ENCODE results near the gene SREK1.
"Not testable (repeated sequence)": the region's sequence is repeated elsewhere in the genome, so short reads cannot be mapped to it uniquely, and the experiment has no call there.

SREK1 gene

GRCh38 chr5:66144074-66144833 is at the start of gene SREK1:
Gene SREK1, plus strand, starts transcription at chr5:66144300. Its CDS starts 77 bp downstream, at chr5:66144377.
- peak; percentile 88 for DNase-seq (ENCODE audit: low spot score)
- Mint-ChIP-seq H3K4me3 (peak within 1 kb of the TSS; percentile 96), H3K9me3 (no peaks in the 10 kb centered on the region), H3K4me1 (ENCODE audit: low read depth) (peaks cover 32% of the 10 kb centered on the region), H3K36me3 (ENCODE audit: low read depth) (peaks cover 13% of the 10 kb centered on the region), H3K27me3 (ENCODE audit: low read depth) (no peaks in the 10 kb centered on the region), H3K27ac (peak within 1 kb of the TSS; percentile 99)

GRCh38 chr5:66100851-66101250 is 43.2 kb upstream of the SREK1 start:
- H3K9me3 Mint-ChIP-seq, result peaks cover 42% of the 10 kb centered on the region
- no peak overlapping the region for H3K4me3 Mint-ChIP-seq
- no peaks in the 10 kb centered on the region for H3K36me3 Mint-ChIP-seq (ENCODE audit: low read depth)
- no peak for DNase-seq (ENCODE audit: low spot score)
- H3K27ac Mint-ChIP-seq, result no peak overlapping the region
- H3K27me3 Mint-ChIP-seq (ENCODE audit: low read depth), result no peaks in the 10 kb centered on the region
- H3K4me1 Mint-ChIP-seq (ENCODE audit: low read depth), result no peaks in the 10 kb centered on the region

- Mint-ChIP-seq H3K9me3 (peaks cover 20% of the 10 kb centered on the region), H3K4me1 (ENCODE audit: low read depth) (no peaks in the 10 kb centered on the region), H3K36me3 (ENCODE audit: low read depth) (no peaks in the 10 kb centered on the region), H3K4me3 (no peak overlapping the region), H3K27me3 (ENCODE audit: low read depth) (no peaks in the 10 kb centered on the region), H3K27ac (no peak overlapping the region)
- no peak for DNase-seq (ENCODE audit: low spot score)
These were observed 30.9 kb upstream of the SREK1 start for GRCh38 chr5:66113160-66113559.

- Mint-ChIP-seq H3K27me3 (ENCODE audit: low read depth) (no peaks in the 10 kb centered on the region), H3K9me3 (no peaks in the 10 kb centered on the region), H3K4me3 (no peak overlapping the region), H3K27ac (no peak overlapping the region), H3K36me3 (ENCODE audit: low read depth) (no peaks in the 10 kb centered on the region), H3K4me1 (ENCODE audit: low read depth) (no peaks in the 10 kb centered on the region)
- no peak for DNase-seq (ENCODE audit: low spot score)
These were observed 25.8 kb upstream of the SREK1 start for GRCh38 chr5:66118304-66118703.

- Mint-ChIP-seq H3K27me3 (ENCODE audit: low read depth) (no peaks in the 10 kb centered on the region), H3K36me3 (ENCODE audit: low read depth) (no peaks in the 10 kb centered on the region), H3K27ac (no peak overlapping the region), H3K4me1 (ENCODE audit: low read depth) (no peaks in the 10 kb centered on the region), H3K9me3 (no peaks in the 10 kb centered on the region), H3K4me3 (no peak overlapping the region)
- no peak for DNase-seq (ENCODE audit: low spot score)
These were observed 21.6 kb upstream of the SREK1 start for GRCh38 chr5:66122379-66123034.

- Mint-ChIP-seq H3K9me3 (peaks cover 4% of the 10 kb centered on the region), H3K27ac (no peak overlapping the region), H3K4me1 (ENCODE audit: low read depth) (no peaks in the 10 kb centered on the region), H3K27me3 (ENCODE audit: low read depth) (no peaks in the 10 kb centered on the region), H3K36me3 (ENCODE audit: low read depth) (no peaks in the 10 kb centered on the region), H3K4me3 (no peak overlapping the region)
- DNase-seq (ENCODE audit: low spot score), result no peak
These were observed 15.0 kb upstream of the SREK1 start for GRCh38 chr5:66129144-66129543.

- Mint-ChIP-seq H3K4me3 (no peak overlapping the region), H3K4me1 (ENCODE audit: low read depth) (no peaks in the 10 kb centered on the region), H3K9me3 (peaks cover 4% of the 10 kb centered on the region), H3K36me3 (ENCODE audit: low read depth) (no peaks in the 10 kb centered on the region), H3K27ac (no peak overlapping the region), H3K27me3 (ENCODE audit: low read depth) (no peaks in the 10 kb centered on the region)
- DNase-seq (ENCODE audit: low spot score), result no peak
These were observed 13.6 kb upstream of the SREK1 start for GRCh38 chr5:66130493-66130892.

- Mint-ChIP-seq H3K27me3 (ENCODE audit: low read depth) (peaks cover 2% of the 10 kb centered on the region), H3K27ac (no peak overlapping the region), H3K9me3 (peaks cover 4% of the 10 kb centered on the region), H3K36me3 (ENCODE audit: low read depth) (no peaks in the 10 kb centered on the region), H3K4me3 (no peak overlapping the region), H3K4me1 (ENCODE audit: low read depth) (no peaks in the 10 kb centered on the region)
- DNase-seq (ENCODE audit: low spot score), result no peak
These were observed 9.7 kb upstream of the SREK1 start for GRCh38 chr5:66134407-66134861.

GRCh38 chr5:66136053-66136452 is 8.0 kb upstream of the SREK1 start:
- H3K4me3 Mint-ChIP-seq, result no peak overlapping the region
- H3K9me3 Mint-ChIP-seq, result no peaks in the 10 kb centered on the region
- no peak overlapping the region for H3K27ac Mint-ChIP-seq

GRCh38 chr5:66136944-66137343 is 7.2 kb upstream of the SREK1 start:
- H3K4me3 Mint-ChIP-seq; DNase-seq (ENCODE audit: low spot score); H3K27ac Mint-ChIP-seq; H3K9me3 Mint-ChIP-seq; H3K36me3 Mint-ChIP-seq (ENCODE audit: low read depth); H3K27me3 Mint-ChIP-seq (ENCODE audit: low read depth); H3K4me1 Mint-ChIP-seq (ENCODE audit: low read depth): not testable (repeated sequence)

More at GRCh38 chr5:66136053-66136452, 8.0 kb upstream of the SREK1 start:
- no peak for DNase-seq (ENCODE audit: low spot score)
- no peaks in the 10 kb centered on the region for H3K36me3 Mint-ChIP-seq (ENCODE audit: low read depth)
- H3K4me1 Mint-ChIP-seq (ENCODE audit: low read depth), result peaks cover 4% of the 10 kb centered on the region
- H3K27me3 Mint-ChIP-seq (ENCODE audit: low read depth), result peaks cover 2% of the 10 kb centered on the region

- Mint-ChIP-seq H3K4me3 (no peak overlapping the region), H3K4me1 (ENCODE audit: low read depth) (peaks cover 11% of the 10 kb centered on the region), H3K27me3 (ENCODE audit: low read depth) (peaks cover 2% of the 10 kb centered on the region), H3K27ac (no peak overlapping the region), H3K36me3 (ENCODE audit: low read depth) (no peaks in the 10 kb centered on the region), H3K9me3 (no peaks in the 10 kb centered on the region)
- no peak for DNase-seq (ENCODE audit: low spot score)
These were observed 5.3 kb upstream of the SREK1 start for GRCh38 chr5:66138637-66139317.

GRCh38 chr5:66139318-66139712 is 4.8 kb upstream of the SREK1 start:
- peaks cover 12% of the 10 kb centered on the region for H3K4me1 Mint-ChIP-seq (ENCODE audit: low read depth)
- no peak for DNase-seq (ENCODE audit: low spot score)
- no peak overlapping the region for H3K27ac Mint-ChIP-seq
- H3K9me3 Mint-ChIP-seq, result no peaks in the 10 kb centered on the region
- H3K4me3 Mint-ChIP-seq, result no peak overlapping the region
- peaks cover 2% of the 10 kb centered on the region for H3K27me3 Mint-ChIP-seq (ENCODE audit: low read depth)
- H3K36me3 Mint-ChIP-seq (ENCODE audit: low read depth), result peaks cover under 1% of the 10 kb centered on the region

- Mint-ChIP-seq H3K27ac (no peak overlapping the region), H3K4me3 (no peak overlapping the region), H3K4me1 (ENCODE audit: low read depth) (peaks cover 25% of the 10 kb centered on the region), H3K27me3 (ENCODE audit: low read depth) (no peaks in the 10 kb centered on the region), H3K9me3 (no peaks in the 10 kb centered on the region), H3K36me3 (ENCODE audit: low read depth) (peaks cover 12% of the 10 kb centered on the region)
- no peak for DNase-seq (ENCODE audit: low spot score)
These were observed 1.7 kb upstream of the SREK1 start for GRCh38 chr5:66142417-66142816.

- Mint-ChIP-seq H3K4me1 (ENCODE audit: low read depth) (peaks cover 30% of the 10 kb centered on the region), H3K27ac (peak overlapping the region; percentile 99), H3K4me3 (peak overlapping the region; percentile 96), H3K9me3 (no peaks in the 10 kb centered on the region), H3K27me3 (ENCODE audit: low read depth) (no peaks in the 10 kb centered on the region), H3K36me3 (ENCODE audit: low read depth) (peaks cover 12% of the 10 kb centered on the region)
- no peak for DNase-seq (ENCODE audit: low spot score)
These were observed 527 bp upstream of the SREK1 start for GRCh38 chr5:66143473-66144073.

All from T-helper 2 cell treated with Interferon-gamma antibody and Interleukin-4, amounts not matched to agents 5 μg/mL and 100 μg/mL, for 36 hours (primary cell).